ENCODE data around the gene HNRNPA3. TPM values are rescaled to one million over a fixed set of nuclear protein-coding genes. Genes with fewer than 3 reads are reported as not detected.

The HNRNPA3 gene
- total RNA-seq, 1 donor from 2014 or later = 47.5 TPM

DNA sequence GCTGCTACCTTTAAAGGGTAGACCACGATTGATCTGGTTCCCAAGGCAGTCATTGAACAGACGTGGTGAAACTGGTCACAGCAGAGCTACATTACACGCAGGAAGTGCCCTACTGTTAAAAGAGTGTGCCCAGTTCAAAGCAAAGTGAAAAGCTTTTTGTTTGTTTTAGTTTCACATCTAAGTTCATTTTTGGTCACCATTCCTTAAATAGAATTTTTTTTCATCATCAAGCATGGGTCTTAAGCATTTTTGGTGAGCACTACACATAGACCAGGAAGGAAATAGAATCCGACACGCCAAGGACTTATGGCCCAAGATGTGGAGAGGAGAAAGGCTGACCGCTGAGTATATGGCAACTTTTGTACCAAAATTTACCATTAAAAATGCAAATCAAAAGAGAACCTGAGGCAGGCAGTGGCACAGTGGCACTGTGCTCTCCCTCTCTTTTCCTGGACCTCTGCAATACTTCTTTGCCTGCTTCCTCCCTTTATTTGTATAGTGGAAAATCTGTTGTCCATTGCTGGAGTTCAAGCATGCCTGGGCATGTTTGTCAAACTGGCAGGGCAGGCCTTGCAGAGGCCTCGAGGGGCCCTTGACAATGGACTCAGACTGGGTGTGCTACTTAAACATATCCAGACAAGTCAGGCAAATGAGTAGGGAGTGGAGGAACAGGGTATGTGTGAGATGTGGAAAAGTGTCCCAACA lies 42.6 kb upstream of the HNRNPA3 start:
- Histone ChIP-seq H3K27me3 (ENCODE audit: control insufficient read depth, insufficient read depth, low read length) (no peaks in the 10 kb centered on the region), H3K36me3 (ENCODE audit: control insufficient read depth, insufficient read depth, low read length) (no peaks in the 10 kb centered on the region), H3K4me3 (ENCODE audit: low read depth, low read length) (no peak overlapping the region)
- no peak for DNase-seq (ENCODE audit: low read depth)
- TF ChIP-seq, protein P1, sequence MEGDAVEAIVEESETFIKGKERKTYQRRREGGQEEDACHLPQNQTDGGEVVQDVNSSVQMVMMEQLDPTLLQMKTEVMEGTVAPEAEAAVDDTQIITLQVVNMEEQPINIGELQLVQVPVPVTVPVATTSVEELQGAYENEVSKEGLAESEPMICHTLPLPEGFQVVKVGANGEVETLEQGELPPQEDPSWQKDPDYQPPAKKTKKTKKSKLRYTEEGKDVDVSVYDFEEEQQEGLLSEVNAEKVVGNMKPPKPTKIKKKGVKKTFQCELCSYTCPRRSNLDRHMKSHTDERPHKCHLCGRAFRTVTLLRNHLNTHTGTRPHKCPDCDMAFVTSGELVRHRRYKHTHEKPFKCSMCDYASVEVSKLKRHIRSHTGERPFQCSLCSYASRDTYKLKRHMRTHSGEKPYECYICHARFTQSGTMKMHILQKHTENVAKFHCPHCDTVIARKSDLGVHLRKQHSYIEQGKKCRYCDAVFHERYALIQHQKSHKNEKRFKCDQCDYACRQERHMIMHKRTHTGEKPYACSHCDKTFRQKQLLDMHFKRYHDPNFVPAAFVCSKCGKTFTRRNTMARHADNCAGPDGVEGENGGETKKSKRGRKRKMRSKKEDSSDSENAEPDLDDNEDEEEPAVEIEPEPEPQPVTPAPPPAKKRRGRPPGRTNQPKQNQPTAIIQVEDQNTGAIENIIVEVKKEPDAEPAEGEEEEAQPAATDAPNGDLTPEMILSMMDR (IDR thresholded peaks at IDR 0.05; ENCODE audit: insufficient read depth, low read length, poor library complexity, severe bottlenecking) = no peak

DNA sequence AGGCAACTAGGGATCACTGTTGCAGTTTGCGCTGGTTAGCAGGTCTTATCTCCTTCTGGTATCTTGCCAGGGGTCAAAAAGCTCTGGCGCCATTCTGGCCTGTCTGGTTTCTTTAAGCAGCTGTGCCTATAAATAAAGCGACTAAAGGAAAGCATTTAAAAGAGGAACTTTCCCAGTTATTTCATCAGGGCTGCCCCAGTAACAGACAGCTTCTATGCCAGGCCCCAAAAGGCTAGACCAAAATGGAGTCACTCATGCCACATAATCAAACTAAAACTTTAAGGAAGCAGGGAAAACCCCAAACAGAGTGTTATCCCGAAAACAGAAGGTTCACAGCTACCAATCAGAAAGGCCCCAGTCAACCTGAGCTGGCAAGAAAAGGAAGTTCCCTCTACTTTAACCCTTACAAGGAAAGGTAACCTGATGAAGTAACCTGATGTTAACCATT lies 41.2 kb upstream of the HNRNPA3 start:
- TF ChIP-seq, protein P1 (IDR thresholded peaks at IDR 0.05; ENCODE audit: insufficient read depth, low read length, poor library complexity, severe bottlenecking) = no peak
- no peak overlapping the region for H3K4me3 ChIP-seq (ENCODE audit: low read depth, low read length)
- no peaks in the 10 kb centered on the region for H3K27me3 ChIP-seq (ENCODE audit: control insufficient read depth, insufficient read depth, low read length)
- no peaks in the 10 kb centered on the region for H3K36me3 ChIP-seq (ENCODE audit: control insufficient read depth, insufficient read depth, low read length)
- no peak for DNase-seq (ENCODE audit: low read depth)

GRCh38 chr2:177172034-177172880 lies 40.3 kb upstream of the HNRNPA3 start:
- H3K4me3 ChIP-seq (ENCODE audit: low read depth, low read length) = no peak overlapping the region
- no peaks in the 10 kb centered on the region for H3K36me3 ChIP-seq (ENCODE audit: control insufficient read depth, insufficient read depth, low read length)
- H3K27me3 ChIP-seq (ENCODE audit: control insufficient read depth, insufficient read depth, low read length) = no peaks in the 10 kb centered on the region
- peak; percentile 70 for DNase-seq (ENCODE audit: low read depth)
- TF ChIP-seq, protein P1 (IDR thresholded peaks at IDR 0.05; ENCODE audit: insufficient read depth, low read length, poor library complexity, severe bottlenecking) = no peak

DNA sequence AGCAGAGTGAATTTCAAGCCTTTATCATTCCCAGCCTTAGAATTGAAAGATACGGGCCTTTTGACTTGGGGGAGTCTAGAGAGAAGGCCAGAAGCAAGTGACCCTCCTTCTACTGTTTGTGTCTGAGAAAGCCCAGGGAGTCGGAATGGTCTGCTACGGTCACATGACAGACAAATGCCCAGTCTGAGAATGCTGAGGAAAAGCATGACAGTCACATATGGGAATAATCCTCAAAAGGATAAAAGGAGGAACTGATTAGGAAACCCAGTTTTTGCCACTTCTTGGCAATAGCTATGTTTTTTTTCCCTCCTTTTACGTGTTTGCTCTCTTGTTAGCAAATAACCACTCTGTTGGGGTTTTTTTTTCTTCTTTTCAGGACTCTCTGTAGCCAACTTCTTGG lies 38.1 kb upstream of the HNRNPA3 start:
- H3K36me3 ChIP-seq (ENCODE audit: control insufficient read depth, insufficient read depth, low read length) = no peaks in the 10 kb centered on the region

DNA sequence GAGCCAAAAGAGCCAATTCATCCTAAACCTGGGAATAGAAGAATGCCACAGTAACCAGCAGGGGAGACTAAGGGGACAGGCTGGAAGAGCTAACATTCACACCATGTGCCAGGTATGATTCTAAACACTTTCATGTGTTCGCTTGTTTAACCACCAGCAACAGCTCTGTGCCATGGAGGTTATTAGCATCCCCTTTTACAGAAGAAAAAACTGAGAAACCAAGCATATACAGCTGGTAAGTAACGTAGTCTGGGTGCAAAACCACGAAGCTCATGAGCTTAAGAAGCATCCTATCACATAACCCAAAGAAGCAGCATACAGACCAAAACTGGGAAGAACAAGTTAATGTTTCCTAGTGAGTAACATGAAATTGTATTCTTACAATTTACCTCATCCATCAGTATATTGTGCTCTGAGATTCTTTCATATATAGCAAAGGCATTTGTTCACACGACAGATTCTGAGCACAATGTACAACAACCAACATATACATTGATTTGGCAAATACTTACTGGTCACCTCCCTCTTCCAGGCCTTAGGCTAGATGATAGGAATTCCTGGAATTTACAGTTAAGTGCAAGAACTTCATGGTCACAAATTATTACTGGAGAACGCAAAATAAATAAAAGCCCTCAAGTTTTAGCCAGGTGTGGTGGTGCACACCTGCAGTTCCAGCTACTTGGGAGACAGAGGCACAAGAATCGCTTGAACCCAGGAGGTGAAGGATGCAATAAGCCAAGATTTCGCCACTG lies 36.5 kb upstream of the HNRNPA3 start:
- no peaks in the 10 kb centered on the region for H3K27me3 ChIP-seq (ENCODE audit: control insufficient read depth, insufficient read depth, low read length)
- no peak for DNase-seq (ENCODE audit: low read depth)
- no peak overlapping the region for H3K4me3 ChIP-seq (ENCODE audit: low read depth, low read length)
- H3K36me3 ChIP-seq (ENCODE audit: control insufficient read depth, insufficient read depth, low read length) = no peaks in the 10 kb centered on the region
- TF ChIP-seq, protein P1 (IDR thresholded peaks at IDR 0.05; ENCODE audit: insufficient read depth, low read length, poor library complexity, severe bottlenecking) = no peak

More for the DNA sequence above, 38.1 kb upstream of the HNRNPA3 start:
- DNase-seq (ENCODE audit: low read depth) = no peak
- H3K27me3 ChIP-seq (ENCODE audit: control insufficient read depth, insufficient read depth, low read length) = no peaks in the 10 kb centered on the region
- no peak overlapping the region for H3K4me3 ChIP-seq (ENCODE audit: low read depth, low read length)
- TF ChIP-seq, protein P1 (IDR thresholded peaks at IDR 0.05; ENCODE audit: insufficient read depth, low read length, poor library complexity, severe bottlenecking) = no peak

All from kidney epithelial cell (primary cell).